Cardiac fibroblast (primary cell): ENCODE measurements around the gene TRABD2B.

Source experiments
- DNase-seq, 2 donors: peaks; one replicate each; pipeline versions ENCODE4 v3.0.0 to v3.0.0-alpha.2; 2010; ENCODE audit warnings: low read depth in 2 of 2
- H3K4me3 ChIP-seq, 2 donors: replicated peaks in 1 of 2; 1 replicate in 1 of 2; 2 replicates in 1 of 2; pipeline ENCODE4 v1.5.1; 2011; ENCODE audit warnings: low read depth in 2 of 2, low read length in 2 of 2, mild to moderate bottlenecking in 2 of 2, moderate library complexity in 1 of 2
- TF ChIP-seq, protein P1 (sequence below): IDR thresholded peaks from one replicate; pipeline ENCODE4 v1.5.1; 2011; ENCODE audit warnings: low read depth, mild to moderate bottlenecking, low read length, inconsistent platforms

TRABD2B gene

DNA sequence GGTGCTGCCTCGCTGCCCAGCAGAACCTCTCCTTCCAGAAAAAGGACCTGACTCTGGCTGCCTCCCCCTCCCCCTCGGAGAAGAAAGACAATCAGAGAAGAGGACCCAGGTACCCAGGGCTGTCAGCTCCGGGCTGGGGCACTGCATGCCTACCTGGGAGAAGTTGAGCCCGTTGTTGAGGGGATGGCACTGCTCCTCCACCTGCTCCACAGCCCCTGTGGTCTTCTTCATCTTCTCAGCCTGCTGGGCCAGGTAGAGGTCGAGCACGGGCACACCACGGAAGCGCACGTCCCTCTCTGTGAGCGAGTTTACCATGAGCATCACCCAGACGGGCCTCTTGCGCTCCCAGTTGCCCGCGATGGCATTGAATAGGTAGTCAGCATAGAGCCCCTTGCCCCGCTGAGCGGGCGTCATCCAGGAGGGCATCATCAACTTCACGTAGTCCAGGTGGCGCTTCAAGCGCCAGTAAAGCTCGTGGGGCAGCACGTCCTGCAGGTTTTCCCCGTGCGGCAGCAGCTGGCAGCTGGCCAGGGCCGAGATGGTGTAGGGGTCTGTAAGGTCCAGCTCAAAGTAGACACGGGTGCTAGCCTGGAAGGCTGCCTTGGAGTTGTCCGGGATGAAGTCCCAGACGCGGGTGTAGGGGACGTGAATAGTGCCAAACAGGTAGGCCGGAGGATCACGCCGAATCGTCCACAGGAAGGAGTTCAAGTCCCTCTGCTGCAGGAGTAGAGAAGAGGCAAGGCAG lies 3.1 kb downstream of the TRABD2B start:
- TF ChIP-seq, protein P1, sequence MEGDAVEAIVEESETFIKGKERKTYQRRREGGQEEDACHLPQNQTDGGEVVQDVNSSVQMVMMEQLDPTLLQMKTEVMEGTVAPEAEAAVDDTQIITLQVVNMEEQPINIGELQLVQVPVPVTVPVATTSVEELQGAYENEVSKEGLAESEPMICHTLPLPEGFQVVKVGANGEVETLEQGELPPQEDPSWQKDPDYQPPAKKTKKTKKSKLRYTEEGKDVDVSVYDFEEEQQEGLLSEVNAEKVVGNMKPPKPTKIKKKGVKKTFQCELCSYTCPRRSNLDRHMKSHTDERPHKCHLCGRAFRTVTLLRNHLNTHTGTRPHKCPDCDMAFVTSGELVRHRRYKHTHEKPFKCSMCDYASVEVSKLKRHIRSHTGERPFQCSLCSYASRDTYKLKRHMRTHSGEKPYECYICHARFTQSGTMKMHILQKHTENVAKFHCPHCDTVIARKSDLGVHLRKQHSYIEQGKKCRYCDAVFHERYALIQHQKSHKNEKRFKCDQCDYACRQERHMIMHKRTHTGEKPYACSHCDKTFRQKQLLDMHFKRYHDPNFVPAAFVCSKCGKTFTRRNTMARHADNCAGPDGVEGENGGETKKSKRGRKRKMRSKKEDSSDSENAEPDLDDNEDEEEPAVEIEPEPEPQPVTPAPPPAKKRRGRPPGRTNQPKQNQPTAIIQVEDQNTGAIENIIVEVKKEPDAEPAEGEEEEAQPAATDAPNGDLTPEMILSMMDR = no peak
- no peak overlapping the region for H3K4me3 ChIP-seq
- no peak for DNase-seq

DNA sequence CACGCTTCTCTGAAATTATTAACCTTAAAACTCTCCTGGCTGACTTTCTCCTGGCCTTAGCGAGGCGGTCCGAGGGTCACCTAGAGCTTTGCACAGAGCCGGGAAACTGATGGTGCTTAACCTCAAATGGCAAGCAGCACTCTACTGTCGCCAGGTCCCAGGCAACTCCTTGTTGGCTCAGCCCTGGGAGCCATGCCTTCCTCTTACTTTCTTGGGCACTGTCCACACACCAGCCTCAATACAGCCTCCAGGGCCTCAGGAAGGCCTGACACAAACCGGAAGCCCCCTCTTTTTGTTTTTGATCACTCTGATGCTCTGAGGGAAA lies 3.8 kb downstream of the TRABD2B start:
- DNase-seq = no peak
- H3K4me3 ChIP-seq = no peak overlapping the region
- TF ChIP-seq, protein P1 = no peak

DNA sequence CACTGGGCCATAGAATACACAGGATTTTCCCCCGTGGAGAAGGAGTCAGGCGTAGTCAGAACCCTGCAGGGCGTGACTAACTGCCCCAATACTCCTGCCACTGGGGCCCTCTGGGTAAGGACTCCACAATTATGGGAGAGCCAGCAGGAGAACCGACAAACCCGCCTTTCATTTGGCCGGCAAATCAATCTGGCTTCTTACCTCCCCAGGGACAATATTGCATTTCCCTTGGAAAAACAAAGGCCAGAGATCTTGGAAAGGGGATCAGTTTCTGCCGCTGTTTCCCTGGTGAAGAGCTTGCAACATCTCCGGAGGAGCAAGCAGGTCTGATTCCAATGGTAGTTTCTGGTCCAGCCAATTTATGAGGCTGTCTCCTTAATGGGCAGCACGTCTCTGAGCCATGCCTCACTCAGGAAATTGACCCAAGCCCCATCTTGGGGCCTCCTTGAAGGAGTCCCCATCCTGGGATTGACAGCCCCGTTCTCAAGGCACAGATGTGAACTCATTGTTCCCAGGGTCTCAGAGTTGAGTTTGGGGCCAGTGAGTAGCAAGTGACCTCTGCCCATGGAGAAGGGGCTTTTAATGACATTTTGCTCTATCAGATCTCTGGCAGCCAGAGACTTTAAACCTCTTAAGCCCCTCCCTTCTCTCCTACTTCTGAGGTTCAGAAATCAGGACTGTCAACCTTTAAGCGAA lies 4.3 kb downstream of the TRABD2B start:
- DNase-seq = peak; percentile 25 to 80
- no peak overlapping the region for H3K4me3 ChIP-seq
- TF ChIP-seq, protein P1 = no peak

DNA sequence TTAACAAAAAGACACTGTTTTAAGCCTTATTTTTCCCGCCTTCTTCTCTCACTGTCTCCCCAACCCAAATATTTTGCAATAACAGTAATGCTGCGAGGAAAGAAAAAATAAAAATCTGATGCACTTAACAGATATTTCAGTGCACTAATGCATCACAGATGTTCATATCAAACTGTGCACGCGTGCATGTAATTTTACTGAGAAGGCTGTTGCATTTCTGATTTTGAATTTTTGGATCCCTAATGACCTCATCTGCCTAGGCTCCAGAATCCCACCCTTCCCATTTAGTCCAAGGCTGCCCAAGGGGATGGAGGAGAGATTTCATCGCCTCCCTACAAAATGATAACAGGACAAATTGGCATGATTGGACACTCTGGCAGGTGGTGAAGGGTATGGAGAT lies 5.5 kb downstream of the TRABD2B start:
- DNase-seq = no peak
- TF ChIP-seq, protein P1 = no peak
- no peak overlapping the region for H3K4me3 ChIP-seq

DNA sequence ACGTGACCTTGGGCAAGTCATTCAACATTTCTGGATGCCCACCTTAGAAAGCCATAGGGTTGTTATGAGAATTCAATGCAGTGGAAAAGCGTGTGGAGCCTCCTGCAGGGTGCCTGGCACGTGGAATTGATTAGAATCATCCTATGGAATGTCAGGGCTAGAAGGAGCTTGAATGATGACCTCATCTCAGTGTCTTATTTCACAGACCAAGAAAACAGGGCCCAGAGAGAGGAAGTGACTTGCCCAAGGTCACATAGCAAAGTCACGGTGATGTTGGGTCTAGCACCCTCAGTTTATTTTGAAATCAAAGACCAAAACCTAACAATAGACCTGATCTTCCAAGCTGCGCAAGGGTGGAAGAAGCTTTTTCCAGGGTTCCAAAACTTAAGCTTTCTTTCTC lies 6.0 kb downstream of the TRABD2B start:
- DNase-seq = peak in 1 of 2 donors; percentile 24
- no peak overlapping the region for H3K4me3 ChIP-seq
- TF ChIP-seq, protein P1 = no peak

DNA sequence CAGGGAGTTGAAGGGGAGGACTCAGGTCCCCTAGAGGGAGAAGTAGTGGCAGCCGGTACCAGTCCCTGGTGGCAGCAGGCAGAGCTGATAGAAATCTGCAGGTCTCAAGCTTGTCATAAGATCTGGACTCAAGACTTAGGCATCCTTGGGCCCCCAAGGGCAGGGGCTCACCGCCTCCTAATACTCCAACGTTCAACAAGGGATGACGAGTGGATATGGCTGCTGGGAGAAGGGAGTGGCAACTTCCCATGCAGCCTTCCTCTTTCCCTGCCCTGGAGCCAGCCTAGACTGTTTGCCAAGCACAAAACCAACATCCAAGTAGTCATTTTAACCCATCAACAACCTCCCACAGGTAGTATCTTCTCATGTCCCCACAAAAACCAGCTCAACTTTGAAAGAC lies 6.9 kb downstream of the TRABD2B start:
- no peak for DNase-seq
- TF ChIP-seq, protein P1 = no peak
- H3K4me3 ChIP-seq = no peak overlapping the region
